GM20000 (cell line): ENCODE results near the gene ACCS.

Source experiments
- DNase-seq: peaks from one replicate; pipeline ENCODE4 v3.0.0; 2012; ENCODE audit warnings: low spot score
- CTCF ChIP-seq: IDR thresholded peaks from 2 replicates; pipeline ENCODE4 v1.5.1; 2012; ENCODE audit warnings: mild to moderate bottlenecking, control low read depth; ENCODE audit errors: extremely low read depth, missing control alignments

ACCS gene

GRCh38 chr11:44133335-44133946 lies 67.4 kb downstream of the ACCS start:
- DNase-seq = no peak
- TF ChIP-seq CTCF = peak; percentile 18
